Measurements from ENCODE around the gene ANKRD29. TPM values are rescaled to one million over a fixed set of nuclear protein-coding genes. Genes with fewer than 3 reads are reported as not detected.

The ANKRD29 gene
- total RNA-seq, 3 donors from 2014 or later, result 1.5 to 3.3 (median 1.9) TPM

GRCh38 chr18:23572570-23572969 is 90.1 kb downstream of the ANKRD29 start:
- intact Hi-C loops (cut with DNase I, micrococcal nuclease), result no loop called here
- Histone ChIP-seq H3K4me3 (no peak overlapping the region), H3K4me1 (ENCODE audit: low read depth) (peaks cover 4% of the 10 kb centered on the region), H3K36me3 (ENCODE audit: low read depth) (no peaks in the 10 kb centered on the region), H3K9me3 (no peaks in the 10 kb centered on the region)
- DNase-seq, result no peak
- no peak for TF ChIP-seq CTCF (IDR thresholded peaks at IDR 0.05)
- no peak for ATAC-seq

GRCh38 chr18:23572012-23572411 is 90.7 kb downstream of the ANKRD29 start:
- ATAC-seq (no peak), DNase-seq (no peak)
- H3K4me3 ChIP-seq, result no peak overlapping the region
- H3K36me3 ChIP-seq (ENCODE audit: low read depth), result no peaks in the 10 kb centered on the region
- intact Hi-C loops (cut with DNase I, micrococcal nuclease), result no loop called here
- H3K9me3 ChIP-seq, result no peaks in the 10 kb centered on the region
- H3K4me1 ChIP-seq (ENCODE audit: low read depth), result peaks cover 4% of the 10 kb centered on the region
- no peak for TF ChIP-seq CTCF (IDR thresholded peaks at IDR 0.05)

- Histone ChIP-seq H3K9me3 (no peaks in the 10 kb centered on the region), H3K4me3 (no peak overlapping the region), H3K4me1 (ENCODE audit: low read depth) (peaks cover 4% of the 10 kb centered on the region), H3K36me3 (ENCODE audit: low read depth) (no peaks in the 10 kb centered on the region)
- DNase-seq (no peak), ATAC-seq (peak; percentile 27)
- intact Hi-C loops (cut with DNase I, micrococcal nuclease), result no loop called here
- no peak for TF ChIP-seq CTCF (IDR thresholded peaks at IDR 0.05)
Measured at GRCh38 chr18:23570912-23571504, 91.7 kb downstream of the ANKRD29 start.

GRCh38 chr18:23569299-23570063 is 93.2 kb downstream of the ANKRD29 start:
- no peak for DNase-seq
- peaks cover 3% of the 10 kb centered on the region for H3K4me1 ChIP-seq (ENCODE audit: low read depth)
- no peaks in the 10 kb centered on the region for H3K9me3 ChIP-seq
- no peaks in the 10 kb centered on the region for H3K36me3 ChIP-seq (ENCODE audit: low read depth)
- TF ChIP-seq CTCF (IDR thresholded peaks at IDR 0.05), result no peak
- intact Hi-C loops (cut with DNase I, micrococcal nuclease), result no loop called here
- no peak overlapping the region for H3K4me3 ChIP-seq
- ATAC-seq, result no peak

- TF ChIP-seq CTCF (IDR thresholded peaks at IDR 0.05), result no peak
- Histone ChIP-seq H3K4me3 (no peak overlapping the region), H3K9me3 (no peaks in the 10 kb centered on the region), H3K4me1 (ENCODE audit: low read depth) (no peaks in the 10 kb centered on the region), H3K36me3 (ENCODE audit: low read depth) (no peaks in the 10 kb centered on the region)
- DNase-seq, result no peak
- ATAC-seq, result no peak
- intact Hi-C loops (cut with DNase I, micrococcal nuclease), result no loop called here
Measured at GRCh38 chr18:23568281-23569138, 94.2 kb downstream of the ANKRD29 start.
